Medulla oblongata (tissue), 1 donor: ENCODE results near the gene PTCRA.
"Not testable (repeated sequence)": the region's sequence is repeated elsewhere in the genome, so short reads cannot be mapped to it uniquely, and the experiment has no call there.

ENCODE experiments used
- DNase-seq: peaks from one replicate; pipeline ENCODE4 v3.0.0-alpha.2; 2015; ENCODE audit errors: extremely low spot score

Gene PTCRA

GRCh38 chr6:42941356-42941755 is 25.5 kb downstream of the PTCRA start:
- not testable (repeated sequence) for DNase-seq

- DNase-seq = no peak
These were observed 26.6 kb downstream of the PTCRA start for GRCh38 chr6:42942444-42942843.

- DNase-seq = no peak
These were observed 32.1 kb downstream of the PTCRA start for GRCh38 chr6:42947950-42948349.

- DNase-seq = no peak
These were observed 36.5 kb downstream of the PTCRA start for GRCh38 chr6:42952389-42952788.

GRCh38 chr6:42954405-42954804 is 38.6 kb downstream of the PTCRA start:
- not testable (repeated sequence) for DNase-seq

- no peak for DNase-seq
These were observed 42.3 kb downstream of the PTCRA start for GRCh38 chr6:42958125-42958524.

GRCh38 chr6:42959917-42960242 is 44.0 kb downstream of the PTCRA start:
- no peak for DNase-seq

- DNase-seq = no peak
These were observed 44.6 kb downstream of the PTCRA start, which contains the start of gene GNMT for GRCh38 chr6:42960243-42961019. Gene GNMT, plus strand, starts transcription at chr6:42960754. Its CDS starts 14 bp downstream, at chr6:42960768.

GRCh38 chr6:42961020-42961470 is 45.2 kb downstream of the PTCRA start:
- DNase-seq = no peak

- DNase-seq = no peak
These were observed 46.2 kb downstream of the PTCRA start for GRCh38 chr6:42962096-42962495.

- no peak for DNase-seq
These were observed 46.8 kb downstream of the PTCRA start for GRCh38 chr6:42962502-42963178.

GRCh38 chr6:42963179-42963854 is 47.5 kb downstream of the PTCRA start:
- DNase-seq = no peak

GRCh38 chr6:42963855-42964605 is 48.2 kb downstream of the PTCRA start:
- no peak for DNase-seq

GRCh38 chr6:42966571-42966970 is 50.7 kb downstream of the PTCRA start:
- DNase-seq = no peak

GRCh38 chr6:42967228-42967627 is 51.4 kb downstream of the PTCRA start:
- DNase-seq = no peak

- no peak for DNase-seq
These were observed 52.4 kb downstream of the PTCRA start for GRCh38 chr6:42968126-42968701.

GRCh38 chr6:42968783-42969182 is 52.9 kb downstream of the PTCRA start:
- DNase-seq = no peak

GRCh38 chr6:42969431-42969830 is 53.6 kb downstream of the PTCRA start:
- no peak for DNase-seq

- DNase-seq = no peak
These were observed 54.1 kb downstream of the PTCRA start for GRCh38 chr6:42969934-42970333.

- DNase-seq = no peak
These were observed 55.2 kb downstream of the PTCRA start for GRCh38 chr6:42970871-42971612.
